ENCODE measurements around the gene CIAO1.

Gene CIAO1

DNA sequence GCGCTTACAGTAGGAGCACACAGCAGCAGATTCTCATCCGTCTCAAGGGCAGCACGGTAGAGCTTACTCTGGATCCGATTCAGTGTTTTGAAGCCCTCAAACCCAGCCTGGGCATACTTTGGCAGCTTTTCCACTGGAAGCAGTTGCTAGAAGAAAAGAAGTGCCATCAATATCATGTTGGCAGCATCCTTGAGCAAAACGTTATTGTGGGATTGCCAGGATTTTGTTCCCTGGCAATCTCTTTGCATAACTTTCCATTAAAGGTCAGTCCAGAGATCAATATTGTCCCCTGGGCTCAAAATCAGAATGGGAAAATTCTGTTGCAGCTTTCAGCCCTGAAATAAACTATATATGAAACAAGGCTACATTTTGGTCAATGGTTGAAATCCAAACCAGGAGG is 30.9 kb downstream of the CIAO1 start:
- in situ Hi-C loops (cut with MboI; ENCODE audit: low pct_unique_long_range_greater_than_20kb, low sequenced_read_pairs, unreplicated experiment), result no loop called here
- TF ChIP-seq, protein P1, sequence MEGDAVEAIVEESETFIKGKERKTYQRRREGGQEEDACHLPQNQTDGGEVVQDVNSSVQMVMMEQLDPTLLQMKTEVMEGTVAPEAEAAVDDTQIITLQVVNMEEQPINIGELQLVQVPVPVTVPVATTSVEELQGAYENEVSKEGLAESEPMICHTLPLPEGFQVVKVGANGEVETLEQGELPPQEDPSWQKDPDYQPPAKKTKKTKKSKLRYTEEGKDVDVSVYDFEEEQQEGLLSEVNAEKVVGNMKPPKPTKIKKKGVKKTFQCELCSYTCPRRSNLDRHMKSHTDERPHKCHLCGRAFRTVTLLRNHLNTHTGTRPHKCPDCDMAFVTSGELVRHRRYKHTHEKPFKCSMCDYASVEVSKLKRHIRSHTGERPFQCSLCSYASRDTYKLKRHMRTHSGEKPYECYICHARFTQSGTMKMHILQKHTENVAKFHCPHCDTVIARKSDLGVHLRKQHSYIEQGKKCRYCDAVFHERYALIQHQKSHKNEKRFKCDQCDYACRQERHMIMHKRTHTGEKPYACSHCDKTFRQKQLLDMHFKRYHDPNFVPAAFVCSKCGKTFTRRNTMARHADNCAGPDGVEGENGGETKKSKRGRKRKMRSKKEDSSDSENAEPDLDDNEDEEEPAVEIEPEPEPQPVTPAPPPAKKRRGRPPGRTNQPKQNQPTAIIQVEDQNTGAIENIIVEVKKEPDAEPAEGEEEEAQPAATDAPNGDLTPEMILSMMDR (IDR thresholded peaks at IDR 0.05; ENCODE audit: extremely low read depth, insufficient read depth, missing control alignments), result no peak
- no peak for DNase-seq (ENCODE audit: low spot score)

- TF ChIP-seq, protein P1 (IDR thresholded peaks at IDR 0.05; ENCODE audit: extremely low read depth, insufficient read depth, missing control alignments), result no peak
- no peak for DNase-seq (ENCODE audit: low spot score)
- in situ Hi-C loops (cut with MboI; ENCODE audit: low pct_unique_long_range_greater_than_20kb, low sequenced_read_pairs, unreplicated experiment), result no loop called here
Measured at GRCh38 chr2:96301865-96302264, 35.8 kb downstream of the CIAO1 start.

GRCh38 chr2:96304606-96305005 is 38.6 kb downstream of the CIAO1 start:
- TF ChIP-seq, protein P1 (IDR thresholded peaks at IDR 0.05; ENCODE audit: extremely low read depth, insufficient read depth, missing control alignments), result no peak
- DNase-seq (ENCODE audit: low spot score), result no peak
- in situ Hi-C loops (cut with MboI; ENCODE audit: low pct_unique_long_range_greater_than_20kb, low sequenced_read_pairs, unreplicated experiment), result no loop called here

GRCh38 chr2:96305091-96305978 is 39.3 kb downstream of the CIAO1 start, which contains the start of gene SNRNP200:
SNRNP200 (minus strand) TSS chr2:96305546; CDS start chr2:96305437, 109 bp downstream.
- peak; percentile 87 for DNase-seq (ENCODE audit: low spot score)
- TF ChIP-seq, protein P1 (IDR thresholded peaks at IDR 0.05; ENCODE audit: extremely low read depth, insufficient read depth, missing control alignments), result no peak
- in situ Hi-C loops (cut with MboI; ENCODE audit: low pct_unique_long_range_greater_than_20kb, low sequenced_read_pairs, unreplicated experiment), result no loop called here

- TF ChIP-seq, protein P1 (IDR thresholded peaks at IDR 0.05; ENCODE audit: extremely low read depth, insufficient read depth, missing control alignments), result no peak
- DNase-seq (ENCODE audit: low spot score), result no peak
- in situ Hi-C loops (cut with MboI; ENCODE audit: low pct_unique_long_range_greater_than_20kb, low sequenced_read_pairs, unreplicated experiment), result no loop called here
Measured at GRCh38 chr2:96305979-96306308, 39.9 kb downstream of the CIAO1 start.

DNA sequence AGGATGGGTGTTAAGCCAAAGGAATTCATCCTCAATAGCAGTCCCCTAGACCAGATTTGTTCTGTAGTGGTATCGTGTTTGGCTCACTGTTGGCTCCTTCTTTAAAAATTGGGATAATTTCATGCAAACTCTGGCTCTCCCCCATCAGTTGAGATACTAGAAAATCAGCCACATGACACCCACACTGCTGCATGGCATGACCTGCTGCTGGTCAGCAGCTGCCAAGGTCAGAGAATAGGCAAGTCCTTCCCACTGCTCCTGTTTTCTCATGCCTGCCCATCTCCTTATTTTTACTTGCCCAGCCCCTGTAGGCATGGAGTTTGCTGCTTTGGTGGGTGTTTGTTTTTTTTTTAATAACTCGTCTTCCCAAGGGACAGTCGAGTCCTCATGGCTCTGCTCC is 40.3 kb downstream of the CIAO1 start:
- in situ Hi-C loops (cut with MboI; ENCODE audit: low pct_unique_long_range_greater_than_20kb, low sequenced_read_pairs, unreplicated experiment), result no loop called here
- TF ChIP-seq, protein P1 (IDR thresholded peaks at IDR 0.05; ENCODE audit: extremely low read depth, insufficient read depth, missing control alignments), result no peak
- DNase-seq (ENCODE audit: low spot score), result no peak
